ENCODE measurements around the gene YEATS4. TPM values are rescaled to one million over a fixed set of nuclear protein-coding genes. Genes with fewer than 3 reads are reported as not detected.
"Not testable (repeated sequence)": the region's sequence is repeated elsewhere in the genome, so short reads cannot be mapped to it uniquely, and the experiment has no call there.

The YEATS4 gene
- total RNA-seq: 10 to 100 TPM in 2 of 4 donors, 1 to 10 TPM in 2; 4.4 to 32.2 (median 7.9) TPM

GRCh38 chr12:69359531-69360347, at the start of gene YEATS4:
Gene YEATS4 (plus strand): TSS chr12:69359743. CDS start chr12:69359973, 230 bp downstream.
- DNase-seq: peak; percentile 88
- peak within 1 kb of the TSS; percentile 97 to 99 (median 98) for H3K27ac ChIP-seq
- H3K4me3 ChIP-seq: peak within 1 kb of the TSS; percentile 73 to 93 (median 87)
- intact Hi-C loops (cut with DNase I; ENCODE audit: low total_unique reads): loop anchor here (5.0 to 10.0 kb wide), 2 partner anchors 225 to 278 kb away; partner anchors contain the start of gene CCT2
- no peaks in the 10 kb centered on the region for H3K36me3 ChIP-seq
- 1% methylated on average over 49 of the region's 70 CpGs; no CpG with 5 or more reads in 1 of the 2 donors for WGBS, 2 donors (ENCODE audit: low coverage in 1 of 2)
- TF ChIP-seq CTCF (IDR thresholded peaks at IDR 0.05): peak in 2 of 5 experiments; percentile 6 to 20
- peak; percentile 58 to 80 (median 64) for TF ChIP-seq POLR2AphosphoS5 (IDR thresholded peaks at IDR 0.05)
- no peak for TF ChIP-seq EP300 (IDR thresholded peaks at IDR 0.05; ENCODE audit: low read depth)
- peak; percentile 78 for TF ChIP-seq POLR2A (IDR thresholded peaks at IDR 0.05)
- H3K9me3 ChIP-seq: no peaks in the 10 kb centered on the region
- peaks cover 4 to 25% (median 14%) of the 10 kb centered on the region in 4 donors for H3K4me1 ChIP-seq
- in situ Hi-C loops (cut with MboI; ENCODE audit: low pct_ligation_motif_present in 1 of 4, low pct_unique_long_range_greater_than_20kb in 1 of 4, low sequenced_read_pairs in 3 of 4): loop anchor here in 1 of 4 donors (10.0 to 25.0 kb wide), 2 partner anchors 203 to 275 kb away; no protein-coding TSS in a partner anchor
- no peaks in the 10 kb centered on the region for H3K27me3 ChIP-seq

GRCh38 chr12:69313209-69313608, 46.3 kb upstream of the YEATS4 start:
- no peak overlapping the region for H3K27ac ChIP-seq
- H3K4me1 ChIP-seq: no peaks in the 10 kb centered on the region
- H3K4me3 ChIP-seq: no peak overlapping the region
- TF ChIP-seq CTCF (IDR thresholded peaks at IDR 0.05) (no peak), POLR2AphosphoS5 (IDR thresholded peaks at IDR 0.05) (no peak), EP300 (IDR thresholded peaks at IDR 0.05; ENCODE audit: low read depth) (no peak), POLR2A (IDR thresholded peaks at IDR 0.05) (no peak)
- in situ Hi-C loops (cut with MboI; ENCODE audit: low pct_ligation_motif_present in 1 of 4, low pct_unique_long_range_greater_than_20kb in 1 of 4, low sequenced_read_pairs in 3 of 4): no loop called here
- DNase-seq: no peak
- no peaks in the 10 kb centered on the region for H3K36me3 ChIP-seq
- WGBS, 2 donors (ENCODE audit: low coverage in 1 of 2): 91 to 93% methylated on average over 3 of the region's 3 CpGs
- no peaks in the 10 kb centered on the region for H3K9me3 ChIP-seq
- H3K27me3 ChIP-seq: no peaks in the 10 kb centered on the region
- intact Hi-C loops (cut with DNase I; ENCODE audit: low total_unique reads): no loop called here

GRCh38 chr12:69316784-69317183, 42.8 kb upstream of the YEATS4 start:
- H3K9me3 ChIP-seq; H3K4me3 ChIP-seq; H3K4me1 ChIP-seq; H3K27me3 ChIP-seq; intact Hi-C loops (cut with DNase I; ENCODE audit: low total_unique reads); H3K36me3 ChIP-seq; DNase-seq; H3K27ac ChIP-seq; in situ Hi-C loops (cut with MboI; ENCODE audit: low pct_ligation_motif_present in 1 of 4, low pct_unique_long_range_greater_than_20kb in 1 of 4, low sequenced_read_pairs in 3 of 4): not testable (repeated sequence)

GRCh38 chr12:69317233-69317632, 42.3 kb upstream of the YEATS4 start:
- H3K36me3 ChIP-seq; H3K27me3 ChIP-seq; intact Hi-C loops (cut with DNase I; ENCODE audit: low total_unique reads); H3K9me3 ChIP-seq; in situ Hi-C loops (cut with MboI; ENCODE audit: low pct_ligation_motif_present in 1 of 4, low pct_unique_long_range_greater_than_20kb in 1 of 4, low sequenced_read_pairs in 3 of 4); DNase-seq; H3K27ac ChIP-seq; H3K4me1 ChIP-seq; H3K4me3 ChIP-seq: not testable (repeated sequence)
- 50 to 79% methylated on average over 1 to 2 of the region's 2 CpGs for WGBS, 2 donors (ENCODE audit: low coverage in 1 of 2)

- DNase-seq: no peak
- no peak overlapping the region for H3K4me3 ChIP-seq
- intact Hi-C loops (cut with DNase I; ENCODE audit: low total_unique reads): no loop called here
- H3K36me3 ChIP-seq: no peaks in the 10 kb centered on the region
- no peaks in the 10 kb centered on the region for H3K27me3 ChIP-seq
- WGBS, 2 donors (ENCODE audit: low coverage in 1 of 2): 88 to 93% methylated on average over 2 of the region's 2 CpGs
- H3K27ac ChIP-seq: no peak overlapping the region
- H3K4me1 ChIP-seq: no peaks in the 10 kb centered on the region
- no peaks in the 10 kb centered on the region for H3K9me3 ChIP-seq
- in situ Hi-C loops (cut with MboI; ENCODE audit: low pct_ligation_motif_present in 1 of 4, low pct_unique_long_range_greater_than_20kb in 1 of 4, low sequenced_read_pairs in 3 of 4): no loop called here
- no peak for TF ChIP-seq EP300 (IDR thresholded peaks at IDR 0.05; ENCODE audit: low read depth)
- no peak for TF ChIP-seq POLR2AphosphoS5 (IDR thresholded peaks at IDR 0.05)
- no peak for TF ChIP-seq POLR2A (IDR thresholded peaks at IDR 0.05)
- no peak for TF ChIP-seq CTCF (IDR thresholded peaks at IDR 0.05)
These were observed 41.3 kb upstream of the YEATS4 start for GRCh38 chr12:69318225-69318624.

Data from transverse colon (tissue), 4 donors.